Glutamatergic neuron (in vitro differentiated cells): Measurements from ENCODE around the gene TTLL7. TPM values are rescaled to one million over a fixed set of nuclear protein-coding genes. Genes with fewer than 3 reads are reported as not detected.

Source experiments
- DNase-seq: peaks from one replicate; pipeline ENCODE4 v3.0.0; 2022
- H3K27ac Mint-ChIP-seq: one replicate; pipeline ENCODE4 v1.8.0; 2020; ENCODE audit warnings: mild to moderate bottlenecking, mixed read lengths, inconsistent platforms; ENCODE audit not compliant: unreplicated experiment
- H3K27me3 Mint-ChIP-seq: one replicate; pipeline ENCODE4 v1.8.0; 2020; ENCODE audit warnings: mild to moderate bottlenecking, moderate library complexity, mixed read lengths, inconsistent platforms; ENCODE audit not compliant: unreplicated experiment
- H3K36me3 Mint-ChIP-seq: one replicate; pipeline ENCODE4 v1.8.0; 2020; ENCODE audit warnings: mild to moderate bottlenecking, mixed read lengths, inconsistent platforms; ENCODE audit not compliant: unreplicated experiment
- H3K4me1 Mint-ChIP-seq: one replicate; pipeline ENCODE4 v1.8.0; 2020; ENCODE audit warnings: mild to moderate bottlenecking, low read depth, mixed read lengths, inconsistent platforms; ENCODE audit not compliant: unreplicated experiment
- H3K4me3 Mint-ChIP-seq: one replicate; pipeline ENCODE4 v1.8.0; 2020; ENCODE audit warnings: mild to moderate bottlenecking, mixed read lengths, inconsistent platforms; ENCODE audit not compliant: unreplicated experiment
- H3K9me3 Mint-ChIP-seq: one replicate; pipeline ENCODE4 v1.8.0; 2020; ENCODE audit warnings: mild to moderate bottlenecking, moderate library complexity, mixed read lengths, inconsistent platforms; ENCODE audit not compliant: unreplicated experiment
- CTCF ChIP-seq: fragments of 200-600 bp; sonication (generic); IDR thresholded peaks from one replicate; pipeline ENCODE4 v1.5.0; 2021; ENCODE audit not compliant: partially characterized antibody, unreplicated experiment
- total RNA-seq: library from RNA; stranded (reverse); fragmentation: NEBNext Ultra II Directional; extraction: Animal tissue kit (Norgen Biotek cat#: 25700); gene quantifications from one replicate; pipeline ENCODE4 v1.2.1, GENCODE V29; 2021; ENCODE audit not compliant: unreplicated experiment

TTLL7 gene
- total RNA-seq, 1 donor from 2014 or later = 123 TPM

- DNase-seq = no peak
- Mint-ChIP-seq H3K27me3 (peaks cover 4% of the 10 kb centered on the region), H3K4me1 (peaks cover 12% of the 10 kb centered on the region), H3K36me3 (no peaks in the 10 kb centered on the region), H3K9me3 (peaks cover 2% of the 10 kb centered on the region), H3K27ac (no peak overlapping the region), H3K4me3 (no peak overlapping the region)
- no peak for TF ChIP-seq CTCF
These were observed 69.7 kb downstream of the TTLL7 start for GRCh38 chr1:83929184-83929583.

- Mint-ChIP-seq H3K4me1 (peaks cover 12% of the 10 kb centered on the region), H3K27me3 (peaks cover 4% of the 10 kb centered on the region)
These were observed 70.5 kb downstream of the TTLL7 start for GRCh38 chr1:83928396-83928795.

GRCh38 chr1:83927701-83928100 is 71.2 kb downstream of the TTLL7 start:
- H3K27ac Mint-ChIP-seq = no peak overlapping the region
- H3K9me3 Mint-ChIP-seq = peaks cover 2% of the 10 kb centered on the region
- H3K27me3 Mint-ChIP-seq = peaks cover 5% of the 10 kb centered on the region
- no peak for DNase-seq
- TF ChIP-seq CTCF = no peak
- H3K36me3 Mint-ChIP-seq = no peaks in the 10 kb centered on the region
- H3K4me3 Mint-ChIP-seq = no peak overlapping the region
- H3K4me1 Mint-ChIP-seq = peaks cover 12% of the 10 kb centered on the region

More at GRCh38 chr1:83928396-83928795, 70.5 kb downstream of the TTLL7 start:
- H3K4me3 Mint-ChIP-seq = no peak overlapping the region
- no peak overlapping the region for H3K27ac Mint-ChIP-seq
- no peak for TF ChIP-seq CTCF
- no peaks in the 10 kb centered on the region for H3K36me3 Mint-ChIP-seq
- DNase-seq = no peak
- H3K9me3 Mint-ChIP-seq = peaks cover 2% of the 10 kb centered on the region

GRCh38 chr1:83927061-83927460 is 71.9 kb downstream of the TTLL7 start:
- no peak for DNase-seq
- Mint-ChIP-seq H3K4me1 (peaks cover 12% of the 10 kb centered on the region), H3K4me3 (no peak overlapping the region), H3K27ac (no peak overlapping the region), H3K9me3 (peaks cover 2% of the 10 kb centered on the region), H3K36me3 (no peaks in the 10 kb centered on the region), H3K27me3 (peaks cover 6% of the 10 kb centered on the region)
- no peak for TF ChIP-seq CTCF

GRCh38 chr1:83923553-83923952 is 75.4 kb downstream of the TTLL7 start:
- peaks cover 2% of the 10 kb centered on the region for H3K9me3 Mint-ChIP-seq
- DNase-seq = no peak
- H3K27ac Mint-ChIP-seq = no peak overlapping the region
- H3K4me1 Mint-ChIP-seq = peaks cover 3% of the 10 kb centered on the region
- TF ChIP-seq CTCF = no peak
- no peaks in the 10 kb centered on the region for H3K36me3 Mint-ChIP-seq
- peaks cover 2% of the 10 kb centered on the region for H3K27me3 Mint-ChIP-seq
- H3K4me3 Mint-ChIP-seq = no peak overlapping the region
